Dendritic cell treated with granulocyte-macrophage colony-stimulating factor and Interleukin-4, amounts not matched to agents 40 ng/mL and 50 ng/mL, for 4 days (primary cell): Measurements from ENCODE around the gene MARF1.

Experiments
- H3K27ac Mint-ChIP-seq: one replicate; pipeline ENCODE4 v1.8.0; 2022; ENCODE audit warnings: mild to moderate bottlenecking, mixed read lengths
- H3K27me3 Mint-ChIP-seq: one replicate; pipeline ENCODE4 v1.8.0; 2022; ENCODE audit warnings: mild to moderate bottlenecking, mixed read lengths
- H3K36me3 Mint-ChIP-seq: one replicate; pipeline ENCODE4 v1.8.0; 2022; ENCODE audit warnings: low read depth, mixed read lengths
- H3K4me1 Mint-ChIP-seq: one replicate; pipeline ENCODE4 v1.8.0; 2022; ENCODE audit warnings: low read depth, mixed read lengths
- H3K4me3 Mint-ChIP-seq: one replicate; pipeline ENCODE4 v1.8.0; 2022; ENCODE audit warnings: mild to moderate bottlenecking, moderate library complexity, mixed read lengths
- H3K9me3 Mint-ChIP-seq: one replicate; pipeline ENCODE4 v1.8.0; 2022; ENCODE audit warnings: mixed read lengths
- intact Hi-C: fragments of 100-400 bp; cut with micrococcal nuclease; formaldehyde crosslinking; loops from one replicate; pipeline ENCODE4 v1.15.0; 2022

The MARF1 gene

GRCh38 chr16:15621889-15622288 lies 21.1 kb downstream of the MARF1 start:
- peaks cover 8% of the 10 kb centered on the region for H3K4me1 Mint-ChIP-seq
- H3K9me3 Mint-ChIP-seq: no peaks in the 10 kb centered on the region
- no peak overlapping the region for H3K27ac Mint-ChIP-seq
- no peak overlapping the region for H3K4me3 Mint-ChIP-seq
- no peaks in the 10 kb centered on the region for H3K27me3 Mint-ChIP-seq
- intact Hi-C loops: loop anchor here (10.0 kb wide), 1 partner anchor 197 kb away; no protein-coding TSS in a partner anchor
- peaks cover 100% of the 10 kb centered on the region for H3K36me3 Mint-ChIP-seq

GRCh38 chr16:15621456-15621855 lies 21.5 kb downstream of the MARF1 start:
- Mint-ChIP-seq H3K4me1 (peaks cover 8% of the 10 kb centered on the region), H3K27ac (no peak overlapping the region), H3K9me3 (no peaks in the 10 kb centered on the region), H3K4me3 (no peak overlapping the region), H3K36me3 (peaks cover 100% of the 10 kb centered on the region), H3K27me3 (no peaks in the 10 kb centered on the region)
- intact Hi-C loops: loop anchor here (10.0 kb wide), 1 partner anchor 197 kb away; no protein-coding TSS in a partner anchor

- Mint-ChIP-seq H3K9me3 (no peaks in the 10 kb centered on the region), H3K27ac (no peak overlapping the region), H3K27me3 (no peaks in the 10 kb centered on the region), H3K4me1 (peaks cover 8% of the 10 kb centered on the region), H3K4me3 (no peak overlapping the region), H3K36me3 (peaks cover 100% of the 10 kb centered on the region)
- intact Hi-C loops: loop anchor here (10.0 kb wide), 1 partner anchor 196 kb away; no protein-coding TSS in a partner anchor
Measured at GRCh38 chr16:15620611-15621195, 22.3 kb downstream of the MARF1 start.

DNA sequence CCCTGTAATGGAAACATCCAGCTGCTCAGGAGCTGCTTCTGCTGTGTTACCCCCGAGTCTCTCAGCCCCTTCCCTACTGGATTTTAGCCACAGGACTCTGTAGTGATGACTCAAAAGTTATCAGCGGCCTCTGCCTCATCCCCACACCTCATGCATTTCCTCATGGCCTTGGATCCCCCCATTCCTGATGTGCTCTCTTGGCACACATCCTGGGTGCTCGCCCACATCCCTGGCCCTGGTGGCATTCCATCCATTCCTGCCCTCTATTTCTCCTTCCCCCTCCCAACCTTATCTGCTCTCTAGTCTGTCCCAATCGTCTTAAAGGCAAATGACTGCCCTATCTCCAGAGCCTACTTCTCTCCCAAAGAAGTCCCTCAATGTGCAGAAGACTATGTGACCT lies 24.6 kb downstream of the MARF1 start:
- no peak overlapping the region for H3K27ac Mint-ChIP-seq
- H3K36me3 Mint-ChIP-seq: peaks cover 100% of the 10 kb centered on the region

GRCh38 chr16:15617901-15618300 lies 25.1 kb downstream of the MARF1 start:
- intact Hi-C loops: no loop called here
- Mint-ChIP-seq H3K27me3 (no peaks in the 10 kb centered on the region), H3K4me3 (no peak overlapping the region), H3K4me1 (peaks cover 8% of the 10 kb centered on the region), H3K36me3 (peaks cover 100% of the 10 kb centered on the region), H3K9me3 (no peaks in the 10 kb centered on the region), H3K27ac (peak overlapping the region; percentile 44)

More for the DNA sequence above, 24.6 kb downstream of the MARF1 start:
- Mint-ChIP-seq H3K4me3 (no peak overlapping the region), H3K4me1 (peaks cover 8% of the 10 kb centered on the region), H3K27me3 (no peaks in the 10 kb centered on the region), H3K9me3 (no peaks in the 10 kb centered on the region)
- intact Hi-C loops: no loop called here

DNA sequence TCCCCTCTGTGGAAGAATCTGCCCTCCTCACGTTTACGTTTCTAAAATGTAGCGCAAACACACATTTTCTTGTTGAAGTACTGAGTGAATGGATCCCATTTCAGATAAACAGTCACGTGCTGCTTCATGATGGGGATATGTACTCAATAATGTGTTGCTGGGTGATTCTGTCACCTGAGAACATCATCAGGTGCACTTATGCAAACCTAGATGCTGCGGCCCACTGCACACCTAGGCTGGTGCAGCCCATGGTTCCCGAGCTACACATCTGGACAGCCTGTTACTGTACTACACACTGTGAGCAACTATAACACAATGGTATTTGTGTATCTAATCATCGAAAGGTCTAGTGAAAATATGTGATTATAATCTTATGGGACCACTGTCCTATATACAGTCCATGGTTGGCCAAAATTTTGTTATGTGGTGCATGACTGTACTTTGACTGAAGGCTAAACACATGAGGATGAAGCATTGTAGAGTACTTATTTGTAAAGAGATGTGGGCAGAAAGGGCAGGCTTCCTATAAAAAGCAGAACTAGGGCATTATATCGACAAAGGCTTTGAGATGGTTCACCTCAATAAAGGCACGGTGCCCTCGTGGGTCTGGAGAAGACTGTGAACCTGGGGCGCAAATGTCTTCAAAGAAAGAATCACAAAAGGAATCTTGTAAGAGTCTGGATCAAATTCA lies 26.3 kb downstream of the MARF1 start:
- peaks cover 8% of the 10 kb centered on the region for H3K4me1 Mint-ChIP-seq
- no peaks in the 10 kb centered on the region for H3K9me3 Mint-ChIP-seq
- H3K27ac Mint-ChIP-seq: no peak overlapping the region
- intact Hi-C loops: no loop called here
- H3K4me3 Mint-ChIP-seq: no peak overlapping the region
- H3K36me3 Mint-ChIP-seq: peaks cover 100% of the 10 kb centered on the region
- no peaks in the 10 kb centered on the region for H3K27me3 Mint-ChIP-seq

DNA sequence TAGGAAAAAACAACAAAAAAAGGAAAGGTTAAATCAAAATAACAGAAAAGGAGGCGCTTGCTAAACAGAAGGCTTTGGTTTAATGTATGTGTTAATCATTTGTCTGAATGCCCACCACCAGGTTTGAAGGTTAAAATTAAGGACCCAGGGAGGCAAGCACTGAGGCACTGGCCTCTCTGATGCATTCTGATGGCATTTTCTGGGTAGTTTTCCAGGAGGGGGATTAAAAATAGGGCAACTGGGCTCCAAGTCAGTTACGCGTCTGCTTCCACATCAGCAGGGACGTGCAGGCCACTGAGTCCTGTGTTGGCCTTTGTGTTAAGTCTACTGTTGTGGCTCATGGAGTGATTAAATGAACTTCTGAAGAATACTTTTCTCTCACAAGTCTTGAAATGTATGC lies 26.9 kb downstream of the MARF1 start:
- H3K36me3 Mint-ChIP-seq: peaks cover 98% of the 10 kb centered on the region
- H3K27me3 Mint-ChIP-seq: no peaks in the 10 kb centered on the region
- H3K4me3 Mint-ChIP-seq: no peak overlapping the region

DNA sequence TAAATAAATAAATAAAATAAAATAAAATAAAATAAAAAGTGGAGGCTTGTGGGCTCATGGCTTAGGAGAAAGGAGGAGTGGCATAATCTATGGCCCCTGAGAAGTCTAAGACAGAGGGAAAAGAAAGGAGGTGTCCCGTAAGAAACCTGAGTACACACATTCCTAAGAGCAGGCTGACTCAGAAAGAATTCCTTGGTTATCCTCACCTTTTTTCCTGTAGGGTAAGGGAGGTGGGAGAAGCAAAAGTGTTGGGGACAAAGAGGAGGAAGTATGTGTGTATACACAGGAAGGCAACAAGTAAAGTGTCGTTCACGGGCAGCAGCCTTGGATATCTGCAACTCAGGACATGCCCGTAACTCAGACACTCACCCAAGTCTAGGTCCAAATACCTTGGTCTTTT lies 29.3 kb downstream of the MARF1 start:
- Mint-ChIP-seq H3K4me1 (no peaks in the 10 kb centered on the region), H3K27ac (no peak overlapping the region), H3K36me3 (peaks cover 98% of the 10 kb centered on the region), H3K9me3 (no peaks in the 10 kb centered on the region), H3K4me3 (no peak overlapping the region), H3K27me3 (no peaks in the 10 kb centered on the region)
- intact Hi-C loops: no loop called here

More for the DNA sequence above, 26.9 kb downstream of the MARF1 start:
- H3K27ac Mint-ChIP-seq: no peak overlapping the region
- peaks cover 7% of the 10 kb centered on the region for H3K4me1 Mint-ChIP-seq
- H3K9me3 Mint-ChIP-seq: no peaks in the 10 kb centered on the region
- intact Hi-C loops: no loop called here

DNA sequence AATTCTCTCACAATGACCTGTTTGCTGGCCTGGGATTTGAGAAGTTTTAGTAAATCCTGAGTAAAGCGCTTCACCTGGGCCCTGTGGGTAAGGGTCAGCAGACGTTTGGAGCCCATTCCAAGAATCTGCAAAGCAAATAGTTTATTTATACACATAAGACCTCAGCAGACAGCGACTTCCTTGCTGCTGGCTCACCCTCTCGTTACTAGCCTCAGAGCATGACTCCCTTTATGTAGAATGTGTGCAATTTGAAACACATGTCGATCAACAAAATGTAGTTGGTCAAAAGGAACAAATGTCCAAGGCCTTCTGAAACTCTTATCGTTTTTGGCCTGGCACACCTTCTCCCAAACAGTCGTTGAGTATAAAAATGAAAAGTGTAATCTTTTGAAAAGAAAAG lies 31.3 kb downstream of the MARF1 start:
- no peak overlapping the region for H3K4me3 Mint-ChIP-seq
- peaks cover 18% of the 10 kb centered on the region for H3K4me1 Mint-ChIP-seq
- no peaks in the 10 kb centered on the region for H3K27me3 Mint-ChIP-seq
- peaks cover 98% of the 10 kb centered on the region for H3K36me3 Mint-ChIP-seq
- no peak overlapping the region for H3K27ac Mint-ChIP-seq
- intact Hi-C loops: no loop called here
- no peaks in the 10 kb centered on the region for H3K9me3 Mint-ChIP-seq

- Mint-ChIP-seq H3K9me3 (no peaks in the 10 kb centered on the region), H3K36me3 (peaks cover 98% of the 10 kb centered on the region), H3K27me3 (no peaks in the 10 kb centered on the region), H3K27ac (no peak overlapping the region), H3K4me3 (no peak overlapping the region), H3K4me1 (peaks cover 28% of the 10 kb centered on the region)
- intact Hi-C loops: no loop called here
Measured at GRCh38 chr16:15610369-15610871, 32.5 kb downstream of the MARF1 start.

GRCh38 chr16:15609286-15609649 lies 33.7 kb downstream of the MARF1 start:
- no peak overlapping the region for H3K4me3 Mint-ChIP-seq
- H3K9me3 Mint-ChIP-seq: no peaks in the 10 kb centered on the region
- peaks cover 98% of the 10 kb centered on the region for H3K36me3 Mint-ChIP-seq
- H3K4me1 Mint-ChIP-seq: peaks cover 28% of the 10 kb centered on the region
- intact Hi-C loops: no loop called here
- H3K27ac Mint-ChIP-seq: no peak overlapping the region
- H3K27me3 Mint-ChIP-seq: no peaks in the 10 kb centered on the region

GRCh38 chr16:15608398-15609285 lies 34.3 kb downstream of the MARF1 start:
- Mint-ChIP-seq H3K27me3 (no peaks in the 10 kb centered on the region), H3K4me3 (no peak overlapping the region), H3K27ac (peak overlapping the region; percentile 54), H3K9me3 (no peaks in the 10 kb centered on the region), H3K4me1 (peaks cover 28% of the 10 kb centered on the region), H3K36me3 (peaks cover 98% of the 10 kb centered on the region)
- intact Hi-C loops: no loop called here

DNA sequence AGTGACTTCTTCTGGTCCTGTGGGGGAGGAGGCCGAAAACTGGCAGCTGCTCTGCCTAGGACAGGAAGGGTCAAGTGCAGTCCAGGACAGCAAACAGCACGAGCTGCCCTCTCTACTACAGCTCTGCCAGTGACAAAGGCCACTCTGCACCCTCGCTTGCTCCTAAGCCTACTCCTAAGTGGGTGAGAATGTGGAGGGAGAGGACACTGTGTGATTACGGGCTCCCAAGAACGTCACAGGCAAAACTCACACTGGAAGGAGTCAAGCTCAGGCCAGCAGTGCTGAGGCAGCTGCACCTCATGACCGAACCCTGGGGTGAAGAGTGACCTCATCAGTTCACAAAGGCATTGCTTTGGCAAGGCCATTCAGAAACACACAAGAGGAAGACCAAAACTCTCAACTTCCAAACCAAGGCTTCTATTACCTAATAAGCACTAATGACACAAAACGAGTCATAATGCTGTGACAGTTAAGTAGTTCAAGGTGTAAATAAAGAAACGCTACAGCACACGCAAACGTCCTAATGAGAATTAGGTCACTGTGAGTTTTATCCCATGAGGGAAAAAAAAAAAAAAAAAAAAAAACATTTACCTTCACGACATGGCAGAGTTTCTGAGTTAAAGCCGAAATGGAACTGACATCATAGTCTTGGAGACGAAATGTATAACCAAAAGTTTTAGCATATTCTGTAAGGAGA lies 35.1 kb downstream of the MARF1 start:
- no peak overlapping the region for H3K4me3 Mint-ChIP-seq
- no peaks in the 10 kb centered on the region for H3K27me3 Mint-ChIP-seq
- no peaks in the 10 kb centered on the region for H3K9me3 Mint-ChIP-seq
- peaks cover 98% of the 10 kb centered on the region for H3K36me3 Mint-ChIP-seq
- H3K27ac Mint-ChIP-seq: peak overlapping the region; percentile 54
- intact Hi-C loops: no loop called here
- peaks cover 28% of the 10 kb centered on the region for H3K4me1 Mint-ChIP-seq
